ENCODE measurements around the gene ERBB4.
A peak's percentile ranks its signal among the peaks of the same experiment; 100 is the strongest.

ERBB4 gene

DNA sequence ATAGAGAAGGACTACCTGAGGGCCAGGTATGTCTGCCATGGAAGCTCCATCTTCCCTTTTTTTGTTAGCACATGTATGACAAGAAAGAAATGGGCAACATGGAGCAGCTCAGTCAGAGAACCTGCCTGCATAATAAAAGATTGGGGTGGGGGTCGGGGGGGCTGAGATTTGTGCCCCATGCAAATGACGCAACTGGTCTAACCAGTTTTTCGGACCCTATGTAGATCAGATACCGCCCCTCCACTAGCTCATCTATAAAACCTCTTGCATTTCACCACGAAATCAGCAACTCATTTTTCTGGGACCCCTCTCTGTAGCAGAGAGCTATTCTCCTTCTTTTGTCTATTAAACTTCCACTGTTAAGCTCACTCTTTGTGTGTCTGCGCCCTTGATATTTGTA lies 657.2 kb downstream of the ERBB4 start:
- no peak for TF ChIP-seq ZFX (IDR thresholded peaks at IDR 0.05; ENCODE audit: borderline replicate concordance)
- no peak for TF ChIP-seq CTCF (IDR thresholded peaks at IDR 0.05)
- H3K27ac ChIP-seq: no peak overlapping the region

DNA sequence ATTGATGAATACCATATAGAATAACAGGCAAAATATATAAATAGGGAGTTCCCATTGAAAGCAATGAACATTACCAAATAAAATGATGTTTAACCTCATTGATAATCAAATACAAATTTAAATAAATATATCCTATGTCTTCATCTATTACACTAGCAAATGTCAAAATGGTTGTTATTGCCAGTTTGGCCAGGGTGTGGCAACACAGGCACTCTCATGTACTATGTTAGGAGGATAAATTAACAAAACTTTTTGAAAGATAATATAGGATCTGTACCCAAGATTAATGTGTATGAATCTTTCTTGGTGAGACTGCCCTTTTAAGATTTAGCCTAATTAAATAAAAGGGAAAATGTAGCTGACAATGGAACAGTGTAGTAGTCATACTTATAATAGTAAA lies 659.3 kb downstream of the ERBB4 start:
- peak; percentile 73 for TF ChIP-seq CTCF (IDR thresholded peaks at IDR 0.05)
- no peak for TF ChIP-seq ZFX (IDR thresholded peaks at IDR 0.05; ENCODE audit: borderline replicate concordance)
- H3K27ac ChIP-seq: no peak overlapping the region

DNA sequence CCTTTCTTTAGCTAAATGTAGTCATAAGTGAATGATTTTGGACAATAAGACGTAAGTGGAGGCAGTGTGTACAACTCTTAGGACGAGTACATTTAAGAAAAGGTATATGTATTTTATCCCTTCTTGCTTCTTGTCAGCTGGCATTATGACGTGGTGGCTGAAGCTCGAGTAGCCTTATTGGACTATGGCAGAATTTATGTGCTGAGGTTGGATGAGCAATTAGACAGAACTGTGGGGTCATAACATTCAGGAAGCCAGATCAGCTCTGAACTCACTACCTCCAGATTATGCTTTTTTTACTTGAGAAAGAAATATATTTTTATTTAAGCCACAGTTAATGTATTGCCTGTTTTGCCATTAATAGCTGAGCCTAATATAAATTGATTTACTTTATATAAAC lies 661.5 kb downstream of the ERBB4 start:
- H3K27ac ChIP-seq: no peak overlapping the region
- TF ChIP-seq CTCF (IDR thresholded peaks at IDR 0.05) (no peak), ZFX (IDR thresholded peaks at IDR 0.05; ENCODE audit: borderline replicate concordance) (no peak)

DNA sequence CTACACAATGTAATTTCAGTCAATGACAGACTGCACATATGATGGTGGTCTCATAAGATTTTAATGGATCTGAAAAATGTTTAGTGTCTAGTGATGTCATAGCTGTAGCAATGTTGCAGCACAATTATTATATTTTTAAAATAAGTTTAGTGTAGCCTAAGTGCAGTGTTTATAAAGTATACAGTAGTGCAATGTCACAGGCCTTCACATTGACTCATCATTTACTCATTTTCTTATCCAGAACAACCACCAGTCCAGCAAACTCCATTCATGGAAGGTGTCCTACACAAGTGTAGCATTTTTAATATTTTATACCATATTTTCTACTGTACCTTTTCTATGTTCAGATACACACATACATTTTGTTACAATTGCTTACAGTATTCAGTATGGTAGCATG lies 663.1 kb downstream of the ERBB4 start:
- TF ChIP-seq ZFX (IDR thresholded peaks at IDR 0.05; ENCODE audit: borderline replicate concordance): no peak
- no peak for TF ChIP-seq CTCF (IDR thresholded peaks at IDR 0.05)
- H3K27ac ChIP-seq: no peak overlapping the region

DNA sequence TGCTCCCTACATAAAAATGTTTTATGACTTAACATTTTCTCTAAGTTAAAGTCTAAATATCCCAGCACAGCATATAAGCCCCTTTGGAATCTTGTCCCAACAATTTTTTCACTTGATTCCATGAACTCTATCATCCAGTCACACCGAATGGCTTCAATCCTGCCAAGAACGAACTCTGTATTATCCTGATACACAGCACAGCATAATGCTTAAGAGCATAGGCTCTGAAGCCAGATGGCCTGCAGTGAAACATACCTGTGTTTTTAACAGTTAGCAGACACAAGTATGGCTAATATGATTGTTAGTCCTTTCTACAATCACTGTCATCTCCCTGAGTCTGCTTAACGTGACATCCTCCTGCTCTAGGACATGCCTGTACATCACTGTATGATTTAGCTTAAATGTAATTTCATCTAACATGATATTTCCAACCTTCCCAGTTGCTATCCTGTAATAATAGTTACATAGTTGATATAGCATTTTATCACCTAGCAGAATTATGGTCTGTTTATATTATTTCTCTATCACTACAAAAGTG lies 669.5 kb downstream of the ERBB4 start:
- TF ChIP-seq ZFX (IDR thresholded peaks at IDR 0.05; ENCODE audit: borderline replicate concordance): no peak
- TF ChIP-seq CTCF (IDR thresholded peaks at IDR 0.05): no peak
- no peak overlapping the region for H3K27ac ChIP-seq

GRCh38 chr2:211867845-211868451 lies 670.7 kb downstream of the ERBB4 start:
- H3K27ac ChIP-seq: no peak overlapping the region
- TF ChIP-seq ZFX (IDR thresholded peaks at IDR 0.05; ENCODE audit: borderline replicate concordance) (no peak), CTCF (IDR thresholded peaks at IDR 0.05) (no peak)

DNA sequence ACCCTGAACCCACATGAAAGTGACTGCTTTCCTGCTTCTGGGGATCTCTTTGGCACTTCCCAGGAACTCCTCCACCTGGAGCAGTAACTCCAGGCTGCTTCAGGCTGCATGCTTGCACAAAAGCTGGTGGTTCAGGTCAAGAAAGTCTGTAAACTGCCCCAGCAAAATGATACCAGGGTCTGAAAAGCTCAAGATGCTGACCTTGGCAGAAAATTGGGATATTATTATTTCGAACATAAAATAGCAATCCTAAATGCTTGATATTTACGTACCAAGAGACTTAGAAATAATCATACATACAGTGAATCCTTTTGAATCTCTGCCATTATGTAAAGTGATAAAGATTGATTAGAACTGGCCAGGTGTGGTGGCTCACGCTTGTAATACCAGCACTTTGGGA lies 674.3 kb downstream of the ERBB4 start:
- no peak overlapping the region for H3K27ac ChIP-seq
- TF ChIP-seq ZFX (IDR thresholded peaks at IDR 0.05; ENCODE audit: borderline replicate concordance): no peak
- no peak for TF ChIP-seq CTCF (IDR thresholded peaks at IDR 0.05)

All from 22Rv1 (cell line).